Right ventricle myocardium inferior (tissue), 1 donor: ENCODE data around the gene DACT3. TPM values are rescaled to one million over a fixed set of nuclear protein-coding genes. Genes with fewer than 3 reads are reported as not detected.
"Not testable (repeated sequence)": the region's sequence is repeated elsewhere in the genome, so short reads cannot be mapped to it uniquely, and the experiment has no call there.

Source experiments
- ATAC-seq: fragments of 200-7000 bp; cut with Tn5 transposase; one replicate; pipeline ENCODE4 v1.9.1; 2020; ENCODE audit warnings: mild to moderate bottlenecking, moderate library complexity
- DNase-seq: peaks from one replicate; pipeline ENCODE4 v3.0.0; 2021; ENCODE audit errors: missing footprints
- intact Hi-C: fragments of 100-400 bp; cut with DNase I; formaldehyde crosslinking; loops from one replicate; pipeline ENCODE4 v1.11.0; 2022
- total RNA-seq: library from RNA; stranded (reverse); fragmentation: NEBNext Ultra II Directional; extraction: Animal tissue kit (Norgen Biotek cat#: 25700); gene quantifications from one replicate; pipeline ENCODE4 v1.2.1, GENCODE V29; 2021
- donor health status: DM: no; HTN: yes; CAD: no; lungs with severe emphysema.

The DACT3 gene
- total RNA-seq, 1 donor from 2014 or later, result 14.1 TPM

- intact Hi-C loops, result no loop called here
- DNase-seq (no peak), ATAC-seq (no peak)
Measured at GRCh38 chr19:46640656-46641055, 20.3 kb downstream of the DACT3 start.

GRCh38 chr19:46639358-46640182 is 21.4 kb downstream of the DACT3 start:
- peak; percentile 80 for DNase-seq
- peak; percentile 58 for ATAC-seq
- intact Hi-C loops, result no loop called here

DNA sequence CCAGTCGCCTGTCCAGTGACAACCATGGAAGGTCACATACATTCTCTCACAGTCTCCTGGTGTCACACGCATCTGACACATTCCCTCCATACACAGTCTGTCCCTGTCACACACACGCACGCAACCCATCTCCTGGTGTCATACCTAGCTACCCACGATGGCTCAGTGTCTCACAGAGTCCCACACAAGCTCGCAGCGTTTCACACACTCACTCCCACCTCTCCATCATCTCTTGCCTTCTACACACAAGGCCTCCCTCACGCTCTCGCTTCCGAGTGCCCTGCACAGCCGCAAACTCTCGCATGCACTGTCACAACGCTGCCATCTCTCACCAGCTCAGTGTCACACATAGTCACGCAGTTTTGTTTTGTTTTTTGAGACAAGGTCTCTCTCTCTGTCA is 23.8 kb downstream of the DACT3 start:
- DNase-seq (no peak), ATAC-seq (no peak)

GRCh38 chr19:46635920-46636761 is 24.8 kb downstream of the DACT3 start, which contains the start of gene GNG8:
TSS of gene GNG8 (minus strand) at chr19:46636202. CDS start at chr19:46634682, 1,520 bp downstream.
- ATAC-seq, result no peak
- intact Hi-C loops, result no loop called here
- DNase-seq, result no peak

More for the DNA sequence above, 23.8 kb downstream of the DACT3 start:
- intact Hi-C loops, result no loop called here

- no peak for ATAC-seq
- intact Hi-C loops, result no loop called here
- no peak for DNase-seq
Measured at GRCh38 chr19:46634656-46635218, 26.2 kb downstream of the DACT3 start.

DNA sequence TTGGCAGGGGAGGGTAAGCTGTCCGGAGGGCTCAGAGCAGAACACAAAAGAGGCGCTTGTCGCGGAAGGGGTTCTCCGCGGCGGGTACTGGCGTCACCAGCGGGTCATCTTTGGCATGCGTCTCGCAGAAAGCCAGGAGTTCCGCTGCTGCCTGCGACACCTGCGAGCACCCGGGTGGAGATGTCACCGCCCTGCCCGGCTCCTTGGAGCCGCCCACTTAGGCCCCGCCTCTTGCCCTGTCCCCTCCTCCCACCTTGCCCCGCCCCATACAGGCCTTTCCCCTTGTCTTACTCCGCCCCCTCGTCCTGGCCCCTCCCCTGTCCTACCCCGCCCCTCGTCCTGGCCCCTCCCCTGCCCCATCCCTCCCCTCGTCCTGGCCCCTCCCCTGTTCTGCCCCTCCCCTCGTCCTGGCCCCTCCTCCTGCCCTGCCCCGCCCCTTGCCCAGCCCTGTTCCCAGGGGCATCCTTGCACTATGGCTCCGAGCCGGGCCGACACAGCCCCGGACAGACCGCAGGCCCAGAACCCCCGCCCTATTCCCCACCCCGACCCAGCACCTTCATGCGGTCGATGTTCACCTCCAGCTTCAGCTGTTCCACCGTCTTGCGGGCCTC is 26.8 kb downstream of the DACT3 start:
- ATAC-seq (peak; percentile 23), DNase-seq (peak; percentile 80)
- intact Hi-C loops, result no loop called here

DNA sequence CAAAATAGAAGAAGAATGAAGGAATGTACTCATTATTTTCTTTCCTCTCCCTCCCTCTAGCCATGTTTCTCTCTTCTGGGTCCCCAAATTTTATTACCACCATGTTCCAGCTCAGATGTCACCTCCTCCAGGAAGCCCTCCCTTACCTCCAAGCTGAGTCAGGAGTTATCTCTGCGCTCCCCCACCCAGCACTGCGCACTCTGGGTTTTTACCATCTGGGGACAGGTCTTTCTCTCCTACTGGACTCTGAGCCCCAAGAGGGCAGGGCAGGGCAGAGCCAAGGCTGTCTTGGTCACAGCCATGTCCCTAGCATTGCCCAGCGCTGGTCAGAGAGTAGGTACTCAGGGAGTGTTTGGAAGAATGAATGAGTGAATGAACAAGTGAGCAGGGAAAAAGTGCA is 27.9 kb downstream of the DACT3 start:
- intact Hi-C loops, result no loop called here
- no peak for ATAC-seq

GRCh38 chr19:46631481-46631880 is 29.5 kb downstream of the DACT3 start:
- no peak for DNase-seq
- no peak for ATAC-seq
- intact Hi-C loops, result no loop called here

More for the DNA sequence above, 27.9 kb downstream of the DACT3 start:
- DNase-seq, result no peak

- DNase-seq, result no peak
- ATAC-seq, result peak; percentile 32
- intact Hi-C loops, result no loop called here
Measured at GRCh38 chr19:46630586-46631205, 30.3 kb downstream of the DACT3 start.

GRCh38 chr19:46629546-46630025 is 31.4 kb downstream of the DACT3 start:
- DNase-seq, result no peak
- intact Hi-C loops, result no loop called here
- ATAC-seq, result no peak

DNA sequence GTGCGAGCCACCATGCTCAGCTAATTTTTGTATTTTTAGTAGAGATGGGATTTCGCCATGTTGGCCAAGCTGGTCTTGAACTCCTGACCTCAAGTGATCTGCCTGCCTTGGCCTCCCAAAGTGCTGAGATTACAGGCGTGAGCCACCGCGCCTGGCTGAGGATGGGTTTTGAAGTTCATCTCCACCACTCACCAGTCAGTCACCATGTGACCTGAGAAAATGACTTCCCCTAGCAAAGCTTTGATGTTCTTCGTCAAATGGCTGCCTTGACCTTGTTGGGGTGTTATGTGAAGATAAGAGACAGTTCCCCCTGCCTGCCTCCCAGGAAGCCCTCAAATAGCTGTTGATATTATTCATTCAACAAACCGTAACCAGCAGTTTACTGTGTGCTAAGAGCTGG is 32.0 kb downstream of the DACT3 start:
- intact Hi-C loops, ATAC-seq, DNase-seq: not testable (repeated sequence)

GRCh38 chr19:46626446-46626845 is 34.5 kb downstream of the DACT3 start:
- ATAC-seq, result no peak
- DNase-seq, result no peak
- intact Hi-C loops, result no loop called here

DNA sequence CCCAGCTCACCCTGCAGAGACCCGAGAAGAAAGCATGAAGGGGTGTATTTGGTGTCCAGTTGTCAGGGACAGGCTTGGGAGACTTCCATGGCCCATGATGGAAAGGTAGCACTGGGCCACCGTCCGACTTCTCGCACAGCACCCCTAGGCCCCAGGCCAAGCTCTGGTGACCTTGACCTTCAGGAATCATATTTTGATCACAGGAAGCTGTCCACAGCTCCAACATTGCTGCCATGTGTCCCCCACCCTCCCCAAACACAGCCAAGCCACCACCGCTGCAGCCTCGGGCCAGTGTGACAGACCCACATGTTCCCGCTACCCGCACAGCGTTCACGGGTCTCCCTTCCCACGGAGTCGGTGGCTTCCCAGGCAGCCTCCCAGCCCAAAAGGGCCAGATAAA is 35.3 kb downstream of the DACT3 start:
- intact Hi-C loops, result no loop called here
- ATAC-seq, result no peak
- no peak for DNase-seq

GRCh38 chr19:46624958-46625661 is 35.9 kb downstream of the DACT3 start, which contains the start of gene PTGIR:
TSS of gene PTGIR (minus strand) at chr19:46625089. CDS start at chr19:46624225, 864 bp downstream.
- intact Hi-C loops, result no loop called here
- ATAC-seq (peak; percentile 88), DNase-seq (peak; percentile 84)

DNA sequence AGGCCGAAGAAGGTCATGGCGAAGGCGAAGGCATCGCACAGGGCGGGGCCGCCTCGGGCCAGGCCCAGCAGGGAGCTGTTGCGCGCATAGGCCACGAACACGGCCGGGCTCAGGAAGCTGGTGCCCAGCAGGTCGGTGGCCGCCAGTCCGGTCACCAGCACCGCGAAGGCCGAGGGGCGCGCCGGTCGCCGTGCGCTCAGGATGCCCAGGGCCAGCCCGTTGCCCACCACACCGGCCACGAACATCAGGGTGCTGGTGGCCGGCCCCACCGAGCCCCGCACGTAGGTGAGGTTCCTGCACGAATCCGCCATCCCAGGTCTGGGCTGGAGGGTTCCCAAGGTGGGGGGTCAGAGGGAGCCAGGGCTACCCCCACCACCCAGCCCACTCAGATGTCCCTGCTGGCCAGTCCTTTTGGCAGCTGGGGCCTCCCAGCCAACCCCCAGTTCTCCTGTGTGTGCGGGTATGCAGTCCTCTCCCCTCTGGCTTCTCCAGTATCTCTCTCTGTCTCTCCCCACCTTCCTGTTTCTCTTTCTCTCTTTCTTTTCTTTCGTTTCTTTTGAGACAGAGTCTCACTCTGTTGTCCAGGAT is 37.0 kb downstream of the DACT3 start:
- intact Hi-C loops, result no loop called here
- ATAC-seq (no peak), DNase-seq (no peak)

DNA sequence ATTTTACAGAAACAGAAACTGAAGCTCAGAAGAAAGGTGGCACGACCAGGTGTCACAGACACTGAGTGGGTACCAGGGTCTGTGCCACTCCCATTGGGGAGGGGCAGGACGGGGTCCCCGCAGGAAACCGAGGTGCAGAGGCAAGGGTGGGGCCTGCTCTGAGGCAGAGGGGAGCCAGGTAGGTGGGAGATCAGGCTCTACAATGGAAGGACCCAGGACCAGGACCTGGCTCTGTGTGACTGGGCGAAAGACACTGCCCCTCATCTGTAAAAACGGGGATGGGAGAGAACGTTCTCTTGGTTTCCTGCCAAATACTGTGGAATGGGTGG is 38.9 kb downstream of the DACT3 start:
- DNase-seq, result no peak
- no peak for ATAC-seq
- intact Hi-C loops, result no loop called here
